HepG2 (cell line): ENCODE data around the gene PADI6. TPM values are rescaled to one million over a fixed set of nuclear protein-coding genes. Genes with fewer than 3 reads are reported as not detected.

Experiments used
- ATAC-seq: fragments of 200-7000 bp; cut with Tn5 transposase; 3 replicates; pipeline ENCODE4 v1.9.1; 2020; ENCODE audit warnings: mild to moderate bottlenecking, moderate library complexity
- BruUV-seq: library from RNA; stranded (reverse); fragments of 400-500 nt; replicated peaks from 2 replicates; lab custom pipeline; 2021; lab: Mats Ljungman, UMichigan
- CTCF ChIA-PET: fragments of 300-600 bp; formaldehyde crosslinking; extraction: SDS; loops from one replicate; lab custom pipeline; 2021; ENCODE audit warnings: low total read pairs, inconsistent platforms, low intra/inter-chr PET ratio; lab: Yijun Ruan, JAX
- POLR2A ChIA-PET: fragments of 350-600 bp; sonication (Branson Sonifier 250); formaldehyde crosslinking; loops from one replicate; lab custom pipeline; 2020; ENCODE audit warnings: antibody characterized with exemption, inconsistent platforms; lab: Yijun Ruan, JAX
- DNase-seq: peaks from one replicate; pipeline ENCODE4 v3.0.0-alpha.2; 2015; ENCODE audit warnings: low spot score
- FAIRE-seq: peaks from 3 replicates; lab custom pipeline; 2011; peaks lifted over from hg19 to GRCh38; lab: Jason Lieb, UNC
- H2AFZ ChIP-seq: one replicate; pipeline ENCODE4 v1.6.1; 2011; ENCODE audit warnings: low read length, inconsistent platforms
- H3K27ac ChIP-seq: fragments of 300-600 bp; 3 replicates; pipeline ENCODE4 v1.8.0; 2011; ENCODE audit warnings: mixed run types, mild to moderate bottlenecking, mixed read lengths, low read length, inconsistent platforms; ENCODE audit not compliant: insufficient read depth; ENCODE audit errors: extremely low read length
- H3K27me3 ChIP-seq, 2 experiments: fragments of 200-600 bp in 1 of 2; 2 replicates in 1 of 2; 3 replicates in 1 of 2; pipeline versions ENCODE4 v1.6.0 to v1.8.0; 2011; ENCODE audit warnings: low read length in 2 of 2, mild to moderate bottlenecking in 2 of 2, moderate library complexity in 2 of 2, inconsistent platforms in 1 of 2; ENCODE audit not compliant: insufficient read depth in 2 of 2, control insufficient read depth in 1 of 2
- H3K36me3 ChIP-seq, 2 experiments: fragments of 200-600 bp in 1 of 2; replicated peaks in 1 of 2; 2 replicates in 1 of 2; 3 replicates in 1 of 2; pipeline versions ENCODE4 v1.5.1 to v1.8.0; 2011; ENCODE audit warnings: low read length in 2 of 2, inconsistent platforms in 1 of 2; ENCODE audit not compliant: insufficient read depth in 2 of 2, control insufficient read depth in 1 of 2
- H3K4me1 ChIP-seq: 2 replicates; pipeline ENCODE4 v1.5.1; 2012; ENCODE audit warnings: low read length, inconsistent platforms; ENCODE audit not compliant: insufficient read depth
- H3K4me2 ChIP-seq: 2 replicates; pipeline ENCODE4 v1.6.0; 2011; ENCODE audit warnings: low read depth, low read length, inconsistent platforms
- H3K4me3 ChIP-seq, 3 experiments: fragments of 200-600 bp in 1 of 3; sonication (generic), shearing (Covaris generic) in 1 of 3; replicated peaks in 1 of 3; 2 replicates each; pipeline ENCODE4 v1.5.1; 2011 to 2016; ENCODE audit warnings: low read length in 3 of 3, inconsistent platforms in 2 of 3, low read depth in 2 of 3, mild to moderate bottlenecking in 2 of 3, control low read depth in 1 of 3, mixed read lengths in 1 of 3; ENCODE audit not compliant: insufficient read depth in 1 of 3
- H3K79me2 ChIP-seq: one replicate; pipeline ENCODE4 v1.6.1; 2011; ENCODE audit warnings: low read length, inconsistent platforms; ENCODE audit not compliant: insufficient read depth
- H3K9ac ChIP-seq: 2 replicates; pipeline ENCODE4 v1.6.0; 2011; ENCODE audit warnings: mild to moderate bottlenecking, low read depth, low read length, inconsistent platforms; ENCODE audit not compliant: insufficient read depth
- H3K9me3 ChIP-seq: 2 replicates; pipeline ENCODE4 v1.5.1; 2012; ENCODE audit warnings: mild to moderate bottlenecking, low read length
- H4K20me1 ChIP-seq: 2 replicates; pipeline ENCODE4 v1.6.0; 2011; ENCODE audit warnings: inconsistent platforms, mild to moderate bottlenecking, low read length, moderate library complexity; ENCODE audit not compliant: insufficient read depth
- CHD2 ChIP-seq: IDR thresholded peaks from 2 replicates; pipeline ENCODE4 v1.6.1; 2011; ENCODE audit warnings: low read depth, low read length, improper control_type of control experiment
- SRY ChIP-seq: sonication (generic); formaldehyde crosslinking; IDR thresholded peaks from 2 replicates; pipeline ENCODE4 v1.8.0; 2022; ENCODE audit warnings: mild to moderate bottlenecking, missing genetic modification reagents
- TCF12 ChIP-seq, 2 experiments: fragments of 450-650 bp in 1 of 2; sonication (generic) in 1 of 2; formaldehyde crosslinking in 1 of 2; IDR thresholded peaks; 2 replicates each; pipeline versions ENCODE4 v1.6.1 to v1.8.0; 2017 to 2022; ENCODE audit warnings: antibody characterized with exemption in 1 of 2, mild to moderate bottlenecking in 1 of 2, missing genetic modification reagents in 1 of 2, moderate library complexity in 1 of 2
- ZNF496 ChIP-seq: sonication (generic); formaldehyde crosslinking; IDR thresholded peaks from 2 replicates; pipeline ENCODE4 v1.8.1; 2023; ENCODE audit warnings: mild to moderate bottlenecking, moderate library complexity, missing genetic modification reagents; ENCODE audit not compliant: insufficient replicate concordance
- WGBS: methylation state at CpG from one replicate; pipeline ENCODE4 v1.1.6; 2017; ENCODE audit warnings: low lambda C conversion rate; 5-methylcytosine and 5-hydroxymethylcytosine counted together
- in situ Hi-C: cut with HindIII; loops from 2 replicates; pipeline ENCODE4 v1.10.0; 2017; ENCODE audit warnings: low pct_unique_long_range_greater_than_20kb; ENCODE audit not compliant: extremely low pct_ligation_motif_present
- intact Hi-C: fragments of 100-400 bp; cut with micrococcal nuclease; formaldehyde crosslinking; loops from one replicate; pipeline ENCODE4 v1.10.0; 2022; ENCODE audit not compliant: unreplicated experiment
- polyA plus RNA-seq, 8 experiments: library from polyadenylated mRNA; depleted of rRNA in 3 of 8; stranded (reverse) in 7 of 8; unstranded in 1 of 8; fragments of >200 nt; fragmentation: Illumina TruSeq in 4 of 8; extraction: Trizol in 4 of 8; gene quantifications; 2 replicates each; pipeline versions ENCODE4 v1.2.1 to v1.2.3, GENCODE V29; 2011 to 2016; ENCODE audit warnings: low read depth in 4 of 8, missing spikeins in 1 of 8, mixed read lengths in 1 of 8; ENCODE audit not compliant: insufficient read depth in 1 of 8
- total RNA-seq, 5 experiments: library from RNA; depleted of rRNA; stranded (reverse); fragments of >200 nt; fragmentation: Illumina TruSeq; extraction: Trizol; gene quantifications; 2 replicates each; pipeline ENCODE4 v1.2.3, GENCODE V29; 2016; ENCODE audit warnings: low read depth in 1 of 5
- TF ChIP-seq, protein P1 (sequence below): sonication (generic); formaldehyde crosslinking; IDR thresholded peaks from 2 replicates; pipeline ENCODE4 v1.8.1; 2023; ENCODE audit warnings: missing genetic modification reagents, inconsistent platforms, borderline replicate concordance
- TF ChIP-seq, protein P2 (sequence below): sonication (generic); formaldehyde crosslinking; IDR thresholded peaks from 2 replicates; pipeline ENCODE4 v1.4.0; 2020; ENCODE audit warnings: missing genetic modification reagents

PADI6 gene
- total and polyA plus RNA-seq, 2 of the 13 experiments (the other 11 are each of a cell fraction or from before 2014, with no cell fraction given) = not detected

DNA sequence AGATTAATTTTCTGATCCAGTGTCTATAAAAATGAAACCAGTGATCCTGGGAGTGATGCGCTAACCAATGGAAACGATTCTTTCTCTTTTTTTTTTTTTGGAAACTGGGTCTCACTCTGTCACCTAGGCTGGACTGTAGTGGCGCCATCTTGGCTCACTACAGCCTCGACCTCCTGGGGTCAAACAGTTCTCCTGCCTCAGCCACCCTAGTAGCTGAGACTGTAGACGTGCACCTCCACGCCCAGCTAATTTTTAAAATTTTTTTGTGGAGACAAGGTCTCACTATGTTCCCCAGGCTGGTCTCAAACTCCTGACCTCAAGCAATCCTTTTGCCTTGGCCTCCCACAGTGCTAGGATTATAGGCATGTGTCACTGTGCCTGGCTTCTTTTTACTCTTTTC lies 70.8 kb downstream of the PADI6 start:
- intact Hi-C loops (no loop called here), in situ Hi-C loops (no loop called here)
- Histone ChIP-seq H3K4me2 (no peak overlapping the region), H3K36me3 (no peaks in the 10 kb centered on the region), H3K4me3 (no peak overlapping the region), H3K27ac (no peak overlapping the region), H3K4me1 (peaks cover 30% of the 10 kb centered on the region), H4K20me1 (no peaks in the 10 kb centered on the region), H3K27me3 (peaks cover 0 to 26% of the 10 kb centered on the region in 2 experiments; a peak in 3 of 5 replicates), H3K79me2 (peaks cover 10% of the 10 kb centered on the region), H2AFZ (no peak overlapping the region), H3K9me3 (no peaks in the 10 kb centered on the region), H3K9ac (no peak overlapping the region)
- TF ChIP-seq TCF12 (IDR thresholded peaks at IDR 0.05) (no peak), TCF12 (CRISPR knock-in tag; IDR thresholded peaks at IDR 0.05) (no peak), ZNF496 (CRISPR knock-in tag) (no peak), SRY (no peak), CHD2 (no peak)
- TF ChIP-seq, protein P1, sequence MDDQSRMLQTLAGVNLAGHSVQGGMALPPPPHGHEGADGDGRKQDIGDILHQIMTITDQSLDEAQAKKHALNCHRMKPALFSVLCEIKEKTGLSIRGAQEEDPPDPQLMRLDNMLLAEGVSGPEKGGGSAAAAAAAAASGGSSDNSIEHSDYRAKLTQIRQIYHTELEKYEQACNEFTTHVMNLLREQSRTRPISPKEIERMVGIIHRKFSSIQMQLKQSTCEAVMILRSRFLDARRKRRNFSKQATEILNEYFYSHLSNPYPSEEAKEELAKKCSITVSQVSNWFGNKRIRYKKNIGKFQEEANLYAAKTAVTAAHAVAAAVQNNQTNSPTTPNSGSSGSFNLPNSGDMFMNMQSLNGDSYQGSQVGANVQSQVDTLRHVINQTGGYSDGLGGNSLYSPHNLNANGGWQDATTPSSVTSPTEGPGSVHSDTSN (CRISPR knock-in tag) = no peak
- TF ChIP-seq, protein P2, sequence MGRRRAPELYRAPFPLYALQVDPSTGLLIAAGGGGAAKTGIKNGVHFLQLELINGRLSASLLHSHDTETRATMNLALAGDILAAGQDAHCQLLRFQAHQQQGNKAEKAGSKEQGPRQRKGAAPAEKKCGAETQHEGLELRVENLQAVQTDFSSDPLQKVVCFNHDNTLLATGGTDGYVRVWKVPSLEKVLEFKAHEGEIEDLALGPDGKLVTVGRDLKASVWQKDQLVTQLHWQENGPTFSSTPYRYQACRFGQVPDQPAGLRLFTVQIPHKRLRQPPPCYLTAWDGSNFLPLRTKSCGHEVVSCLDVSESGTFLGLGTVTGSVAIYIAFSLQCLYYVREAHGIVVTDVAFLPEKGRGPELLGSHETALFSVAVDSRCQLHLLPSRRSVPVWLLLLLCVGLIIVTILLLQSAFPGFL (CRISPR knock-in tag) = no peak
- POLR2A ChIA-PET = no interaction called here
- FAIRE-seq (no peak), DNase-seq (no peak), ATAC-seq (no peak)
- 82% methylated on average over 6 of the region's 6 CpGs for WGBS
- no TSS peak for BruUV-seq
- CTCF ChIA-PET = no interaction called here
